ELR (cell line): ENCODE measurements around the gene ASCL2.

ENCODE experiments used
- DNase-seq: peaks from one replicate; pipeline ENCODE4 v3.0.0-alpha.2; 2015; ENCODE audit warnings: low read depth

Gene ASCL2

DNA sequence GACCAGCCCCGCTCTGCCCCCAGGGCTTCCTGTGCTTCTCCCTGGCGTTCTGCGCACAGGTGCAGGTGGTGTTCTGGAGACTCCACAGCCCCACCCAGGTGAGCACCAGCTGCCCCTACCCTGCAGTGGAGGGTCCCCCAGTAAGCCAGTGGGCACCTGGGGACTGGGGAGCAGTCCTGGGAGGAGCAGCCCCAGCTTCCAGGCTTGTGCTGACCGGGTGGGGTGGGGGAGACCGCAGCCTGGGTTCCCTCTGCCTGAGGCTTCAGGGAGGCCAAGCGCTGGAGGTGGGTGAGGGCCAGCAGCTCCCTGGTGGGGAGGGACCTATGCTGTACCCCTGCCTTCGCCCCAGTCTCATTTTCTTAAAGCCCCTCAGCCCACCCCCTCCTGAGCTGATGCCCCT lies 38.3 kb upstream of the ASCL2 start:
- no peak for DNase-seq

DNA sequence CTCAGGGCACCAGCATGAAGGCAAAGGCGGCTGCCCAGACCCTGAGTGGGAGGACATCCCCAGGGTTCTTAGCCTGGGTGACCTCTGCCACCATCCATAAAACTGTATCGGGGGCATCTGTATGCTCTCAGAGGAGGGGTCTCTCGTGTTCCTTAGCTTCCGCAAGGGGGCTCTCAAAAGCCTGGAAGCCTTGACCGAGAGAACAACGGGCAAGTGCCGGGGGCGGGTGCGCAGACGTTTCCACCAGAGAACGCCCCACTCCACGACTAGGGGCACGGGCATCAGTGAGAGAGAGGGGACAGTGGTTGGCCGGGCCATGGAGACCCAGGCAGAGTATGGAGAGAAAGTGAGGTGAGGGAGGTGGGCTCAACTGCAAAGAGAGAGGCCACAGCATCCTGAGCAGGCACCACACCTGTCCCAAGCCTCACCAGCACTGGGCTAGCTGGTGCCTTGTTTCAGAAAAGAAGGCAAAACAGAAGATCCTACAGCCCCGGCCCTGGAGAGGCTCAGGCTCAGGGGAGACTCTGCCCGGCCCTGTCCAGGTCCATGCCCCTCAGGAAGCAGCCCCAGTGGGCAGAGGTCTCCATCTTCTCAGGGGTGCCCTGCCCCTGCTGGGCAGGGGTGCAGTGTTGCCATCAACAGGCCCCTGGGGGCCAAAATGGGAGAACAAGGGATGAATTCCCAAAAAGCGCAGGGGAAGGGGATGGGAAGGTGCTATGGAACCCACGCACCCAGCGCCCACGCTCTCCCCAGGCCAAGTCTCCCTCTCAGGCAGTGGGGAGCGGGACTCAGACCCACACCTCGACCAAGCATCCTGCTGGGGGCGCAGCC lies 37.3 kb upstream of the ASCL2 start:
- DNase-seq = no peak

GRCh38 chr11:2306877-2307500 lies 36.6 kb upstream of the ASCL2 start:
- no peak for DNase-seq

GRCh38 chr11:2306452-2306823 lies 36.0 kb upstream of the ASCL2 start:
- DNase-seq = no peak

GRCh38 chr11:2305788-2306451 lies 35.5 kb upstream of the ASCL2 start:
- DNase-seq = peak; percentile 29

DNA sequence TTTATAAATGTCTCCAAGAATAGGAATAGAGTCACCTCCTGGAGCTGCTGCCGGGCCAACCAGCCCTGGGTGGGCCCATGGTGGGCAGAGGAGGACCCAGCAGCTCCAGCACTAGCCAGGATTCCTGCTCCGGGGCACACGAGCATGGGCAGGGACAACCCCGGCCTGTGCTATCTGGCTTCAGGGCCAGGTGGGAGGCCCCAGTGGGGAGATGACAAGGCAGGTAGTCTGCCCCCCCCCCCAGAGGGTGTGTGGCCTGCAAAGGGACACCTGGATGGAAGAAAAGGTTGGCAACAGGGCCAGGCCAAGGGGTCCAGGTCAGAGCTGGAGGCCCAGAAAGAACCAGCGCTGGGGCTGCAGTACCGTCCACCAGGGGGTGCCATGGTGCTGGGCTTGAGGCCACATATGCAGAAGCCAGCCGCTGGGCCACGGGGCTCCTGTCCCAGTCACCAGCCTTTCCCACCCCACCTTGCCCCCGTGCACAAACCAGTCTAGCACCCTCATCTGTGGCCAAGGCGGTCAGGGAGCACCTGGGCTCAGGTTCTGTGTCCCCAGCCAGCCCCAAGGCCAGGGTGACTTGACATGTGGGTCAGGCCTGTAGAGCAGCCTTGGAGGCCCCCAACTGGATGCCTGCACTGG lies 34.9 kb upstream of the ASCL2 start:
- DNase-seq = peak; percentile 76

DNA sequence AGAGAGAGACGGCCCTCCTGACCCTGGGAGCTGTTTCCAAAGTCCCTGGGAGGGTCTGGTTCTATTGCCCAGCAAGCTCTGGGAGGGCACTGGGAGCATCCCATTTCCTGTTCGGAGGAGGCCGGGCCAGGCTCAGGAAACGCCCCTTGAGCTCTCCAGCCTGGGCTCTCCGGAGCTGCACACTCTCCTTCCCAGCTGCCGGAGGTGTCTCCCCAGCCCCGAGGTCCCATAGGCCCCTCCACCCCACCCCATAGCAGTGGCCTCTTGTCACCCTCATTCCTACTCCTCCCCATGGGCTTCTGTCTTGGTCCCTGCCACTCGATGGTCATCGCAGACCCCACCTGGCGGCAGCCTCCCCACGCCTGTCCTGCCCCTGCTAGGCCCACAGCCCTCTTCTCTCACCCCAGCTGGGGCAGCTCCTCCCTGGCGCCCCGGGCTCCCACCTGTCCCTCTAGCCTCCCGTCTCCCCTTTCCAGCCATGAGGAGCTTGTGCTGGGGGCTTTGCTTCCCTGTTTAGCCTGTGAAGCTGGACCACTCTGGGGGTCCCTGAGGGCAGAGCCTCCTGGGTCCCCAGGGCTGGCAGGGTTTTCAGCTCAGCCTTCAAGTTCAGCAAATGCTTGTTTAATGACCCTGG lies 34.2 kb upstream of the ASCL2 start:
- DNase-seq = no peak

GRCh38 chr11:2303627-2304505 lies 33.5 kb upstream of the ASCL2 start:
- DNase-seq = no peak

GRCh38 chr11:2302896-2303626 lies 32.7 kb upstream of the ASCL2 start:
- no peak for DNase-seq

- DNase-seq = no peak
These were observed 32.0 kb upstream of the ASCL2 start for GRCh38 chr11:2302306-2302895.

- DNase-seq = no peak
These were observed 31.4 kb upstream of the ASCL2 start, which contains the start of the genes C11orf21 and TSPAN32 for GRCh38 chr11:2301631-2302305. Gene C11orf21 (minus strand): TSS chr11:2301918. CDS start chr11:2301808, 110 bp downstream. Gene TSPAN32 (plus strand): TSS chr11:2302013. CDS start chr11:2302150, 137 bp downstream.

DNA sequence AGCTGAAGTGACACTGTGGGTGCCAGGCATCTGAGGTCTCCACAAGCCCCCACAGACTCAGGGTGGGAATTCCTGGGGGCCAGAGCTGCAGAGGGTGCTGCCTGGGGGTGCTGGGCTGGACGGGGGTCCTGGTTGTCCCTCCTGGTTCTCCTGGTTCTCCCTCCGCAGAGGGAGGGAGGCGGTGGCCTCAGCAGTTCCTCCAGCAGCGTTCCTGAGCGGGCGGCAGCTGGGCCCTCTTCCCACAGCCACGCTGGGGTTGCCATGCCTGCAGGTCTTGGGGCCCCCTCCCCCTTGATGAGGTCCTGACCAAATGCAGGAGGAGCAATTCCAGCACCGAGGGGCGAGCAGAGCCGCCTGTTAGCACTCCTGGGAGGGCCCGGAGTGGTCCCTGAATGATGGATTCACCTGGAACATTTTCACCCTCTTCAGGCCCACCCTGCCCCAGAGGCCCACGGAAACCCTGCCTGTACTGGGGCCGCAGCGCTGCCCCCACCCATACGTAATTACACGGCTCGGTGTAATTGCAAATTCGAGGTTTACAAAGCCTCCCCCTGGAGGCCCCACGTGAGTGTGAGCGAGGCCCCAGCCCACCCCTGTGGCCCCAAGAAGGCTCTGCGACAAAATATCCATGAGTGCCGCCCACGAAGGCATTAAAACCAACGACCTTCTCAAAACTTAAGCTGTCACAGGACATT lies 30.7 kb upstream of the ASCL2 start:
- no peak for DNase-seq

DNA sequence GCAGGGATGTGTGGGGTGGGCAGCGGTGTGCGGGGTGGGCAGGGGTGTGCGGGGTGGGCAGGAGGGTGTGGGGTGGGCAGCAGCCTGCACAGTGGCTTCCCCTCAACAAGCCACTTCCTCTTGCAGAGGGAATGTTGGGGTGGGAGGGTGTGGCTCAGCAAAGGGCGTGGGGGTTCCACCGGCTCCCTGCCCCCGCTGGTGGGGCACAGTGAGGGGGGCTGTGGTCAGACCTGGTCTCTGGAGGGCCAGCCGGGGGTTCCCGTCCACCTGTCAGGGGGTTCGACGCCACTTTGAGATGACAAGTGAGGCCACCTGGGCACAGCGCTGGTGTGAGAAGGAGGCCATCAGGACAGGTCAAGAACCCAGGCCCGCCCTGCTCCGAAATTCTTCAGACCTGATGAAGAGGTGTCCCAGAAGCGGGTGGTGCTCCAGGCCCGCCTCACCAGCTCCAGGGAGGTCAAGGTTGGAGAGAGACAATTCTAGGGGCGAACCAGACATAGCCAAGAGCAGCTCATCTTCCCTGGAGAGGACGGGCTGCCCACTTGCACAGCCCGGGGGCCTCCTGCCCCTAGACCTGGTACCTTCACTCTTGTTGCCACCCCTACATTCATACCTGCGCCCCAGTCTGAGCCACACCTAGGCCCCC lies 30.0 kb upstream of the ASCL2 start:
- DNase-seq = no peak

DNA sequence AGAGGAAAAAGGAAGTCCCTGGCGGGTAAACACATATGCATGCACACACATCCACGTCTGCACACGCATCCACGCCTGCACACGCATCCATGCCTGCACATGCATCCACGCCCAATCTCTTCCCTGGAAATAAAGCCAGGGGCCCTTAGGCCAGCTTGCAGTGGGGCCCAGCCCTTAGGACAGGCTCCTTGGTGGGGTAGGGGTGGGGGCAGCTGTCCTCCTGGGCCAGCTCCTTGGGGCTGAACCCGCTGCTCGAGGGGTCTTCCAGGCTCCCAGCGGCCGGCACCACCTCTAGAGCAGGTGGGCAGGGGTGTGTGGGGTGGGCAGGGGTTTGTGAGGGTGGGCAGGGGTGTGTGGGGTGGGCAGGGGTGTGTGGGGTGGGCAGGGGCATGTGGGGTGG lies 29.4 kb upstream of the ASCL2 start:
- no peak for DNase-seq

- DNase-seq = peak; percentile 36
These were observed 28.7 kb upstream of the ASCL2 start for GRCh38 chr11:2298795-2299761.

GRCh38 chr11:2298131-2298794 lies 27.9 kb upstream of the ASCL2 start:
- DNase-seq = no peak
